Muscle of leg (tissue), 11 donors: ENCODE data around the gene NOP9. TPM values are rescaled to one million over a fixed set of nuclear protein-coding genes. Genes with fewer than 3 reads are reported as not detected.

Experiments
- DNase-seq: peaks from one replicate; pipeline ENCODE4 v3.0.0; 2013
- H3K27ac ChIP-seq: one replicate; pipeline ENCODE4 v1.5.1; 2013; ENCODE audit warnings: mild to moderate bottlenecking, low read length, control low read depth
- H3K27me3 ChIP-seq: one replicate; pipeline ENCODE4 v1.6.1; 2013; ENCODE audit warnings: low read length; ENCODE audit not compliant: control insufficient read depth, insufficient read depth
- H3K36me3 ChIP-seq: one replicate; pipeline ENCODE4 v1.6.1; 2013; ENCODE audit warnings: low read length; ENCODE audit not compliant: control insufficient read depth, insufficient read depth
- H3K4me1 ChIP-seq: one replicate; pipeline ENCODE4 v1.6.1; 2013; ENCODE audit warnings: low read length; ENCODE audit not compliant: control insufficient read depth, insufficient read depth
- H3K4me3 ChIP-seq: one replicate; pipeline ENCODE4 v1.5.1; 2013; ENCODE audit warnings: low read length, control low read depth
- H3K9me3 ChIP-seq: replicated peaks from 2 replicates; pipeline ENCODE4 v1.6.1; 2013; ENCODE audit warnings: low read depth, low read length; ENCODE audit not compliant: control insufficient read depth
- WGBS: methylation state at CpG from one replicate; pipeline ENCODE4 v1.1.5; 2013; ENCODE audit warnings: missing lambda C conversion rate; ENCODE audit not compliant: insufficient coverage; 5-methylcytosine and 5-hydroxymethylcytosine counted together
- polyA plus RNA-seq, 8 donors: library from polyadenylated mRNA; unstranded; fragments of 120-200 nt; gene quantifications; one replicate each; pipeline versions ENCODE4 v1.2.1 to v1.2.3, GENCODE V29; 2013; ENCODE audit warnings: inconsistent platforms in 1 of 8, low replicate concordance in 1 of 8; ENCODE audit not compliant: insufficient read length in 8 of 8, insufficient read depth in 1 of 8
- total RNA-seq: library from RNA; stranded (reverse); fragments of 120-200 nt; gene quantifications from one replicate; pipeline ENCODE4 v1.2.4, GENCODE V29; 2013

Gene NOP9
- total and polyA plus RNA-seq, 9 donors, result 15.7 to 23.9 (median 20.0) TPM

DNA sequence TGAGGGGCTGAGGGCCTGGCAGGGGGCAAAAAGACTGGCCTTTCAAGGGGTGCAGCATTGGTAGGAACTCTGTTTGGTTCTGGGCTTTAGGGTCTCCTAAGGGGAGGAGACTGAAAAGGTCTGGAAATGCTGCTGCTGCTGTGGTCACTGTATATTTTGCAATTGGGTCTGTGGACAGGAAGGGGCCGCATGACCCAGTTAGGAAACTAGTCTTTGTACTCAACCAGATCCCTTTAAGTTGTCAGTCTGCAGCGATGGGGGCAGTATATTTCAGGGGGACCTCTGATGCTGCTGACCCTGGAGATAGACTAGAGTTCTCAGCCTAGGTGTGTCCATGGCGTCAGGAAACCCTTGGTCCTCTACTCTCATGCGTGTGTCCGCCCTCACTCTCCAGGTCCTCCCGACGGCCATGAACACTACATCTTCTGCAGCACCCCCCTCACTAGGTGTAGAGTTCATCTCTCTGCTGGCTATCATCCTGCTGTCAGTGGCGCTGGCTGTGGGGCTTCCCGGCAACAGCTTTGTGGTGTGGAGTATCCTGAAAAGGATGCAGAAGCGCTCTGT is 15.7 kb downstream of the NOP9 start:
- no peak overlapping the region for H3K4me3 ChIP-seq
- peaks cover 34% of the 10 kb centered on the region for H3K4me1 ChIP-seq

DNA sequence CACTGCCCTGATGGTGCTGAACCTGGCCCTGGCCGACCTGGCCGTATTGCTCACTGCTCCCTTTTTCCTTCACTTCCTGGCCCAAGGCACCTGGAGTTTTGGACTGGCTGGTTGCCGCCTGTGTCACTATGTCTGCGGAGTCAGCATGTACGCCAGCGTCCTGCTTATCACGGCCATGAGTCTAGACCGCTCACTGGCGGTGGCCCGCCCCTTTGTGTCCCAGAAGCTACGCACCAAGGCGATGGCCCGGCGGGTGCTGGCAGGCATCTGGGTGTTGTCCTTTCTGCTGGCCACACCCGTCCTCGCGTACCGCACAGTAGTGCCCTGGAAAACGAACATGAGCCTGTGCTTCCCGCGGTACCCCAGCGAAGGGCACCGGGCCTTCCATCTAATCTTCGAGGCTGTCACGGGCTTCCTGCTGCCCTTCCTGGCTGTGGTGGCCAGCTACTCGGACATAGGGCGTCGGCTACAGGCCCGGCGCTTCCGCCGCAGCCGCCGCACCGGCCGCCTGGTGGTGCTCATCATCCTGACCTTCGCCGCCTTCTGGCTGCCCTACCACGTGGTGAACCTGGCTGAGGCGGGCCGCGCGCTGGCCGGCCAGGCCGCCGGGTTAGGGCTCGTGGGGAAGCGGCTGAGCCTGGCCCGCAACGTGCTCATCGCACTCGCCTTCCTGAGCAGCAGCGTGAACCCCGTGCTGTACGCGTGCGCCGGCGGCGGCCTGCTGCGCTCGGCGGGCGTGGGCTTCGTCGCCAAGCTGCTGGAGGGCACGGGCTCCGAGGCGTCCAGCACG is 16.4 kb downstream of the NOP9 start:
- peaks cover 31% of the 10 kb centered on the region for H3K4me1 ChIP-seq
- no peak overlapping the region for H3K27ac ChIP-seq
- no peak overlapping the region for H3K4me3 ChIP-seq
- DNase-seq, result peak; percentile 42
- H3K27me3 ChIP-seq, result peaks cover 43% of the 10 kb centered on the region
- H3K36me3 ChIP-seq, result no peaks in the 10 kb centered on the region
- no peaks in the 10 kb centered on the region for H3K9me3 ChIP-seq
- WGBS, result 30% methylated on average over 70 of the region's 70 CpGs

More for the DNA sequence above, 15.7 kb downstream of the NOP9 start:
- 62% methylated on average over 6 of the region's 10 CpGs for WGBS
- no peaks in the 10 kb centered on the region for H3K36me3 ChIP-seq
- H3K27me3 ChIP-seq, result peaks cover 43% of the 10 kb centered on the region
- no peaks in the 10 kb centered on the region for H3K9me3 ChIP-seq
- DNase-seq, result no peak
- no peak overlapping the region for H3K27ac ChIP-seq

DNA sequence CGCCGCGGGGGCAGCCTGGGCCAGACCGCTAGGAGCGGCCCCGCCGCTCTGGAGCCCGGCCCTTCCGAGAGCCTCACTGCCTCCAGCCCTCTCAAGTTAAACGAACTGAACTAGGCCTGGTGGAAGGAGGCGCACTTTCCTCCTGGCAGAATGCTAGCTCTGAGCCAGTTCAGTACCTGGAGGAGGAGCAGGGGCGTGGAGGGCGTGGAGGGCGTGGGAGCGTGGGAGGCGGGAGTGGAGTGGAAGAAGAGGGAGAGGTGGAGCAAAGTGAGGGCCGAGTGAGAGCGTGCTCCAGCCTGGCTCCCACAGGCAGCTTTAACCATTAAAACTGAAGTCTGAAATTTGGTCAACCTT is 16.9 kb downstream of the NOP9 start:
- Histone ChIP-seq H3K27me3 (peaks cover 43% of the 10 kb centered on the region), H3K27ac (no peak overlapping the region), H3K9me3 (no peaks in the 10 kb centered on the region), H3K4me1 (peaks cover 27% of the 10 kb centered on the region), H3K36me3 (no peaks in the 10 kb centered on the region), H3K4me3 (no peak overlapping the region)
- 49% methylated on average over 12 of the region's 18 CpGs for WGBS
- DNase-seq, result no peak

DNA sequence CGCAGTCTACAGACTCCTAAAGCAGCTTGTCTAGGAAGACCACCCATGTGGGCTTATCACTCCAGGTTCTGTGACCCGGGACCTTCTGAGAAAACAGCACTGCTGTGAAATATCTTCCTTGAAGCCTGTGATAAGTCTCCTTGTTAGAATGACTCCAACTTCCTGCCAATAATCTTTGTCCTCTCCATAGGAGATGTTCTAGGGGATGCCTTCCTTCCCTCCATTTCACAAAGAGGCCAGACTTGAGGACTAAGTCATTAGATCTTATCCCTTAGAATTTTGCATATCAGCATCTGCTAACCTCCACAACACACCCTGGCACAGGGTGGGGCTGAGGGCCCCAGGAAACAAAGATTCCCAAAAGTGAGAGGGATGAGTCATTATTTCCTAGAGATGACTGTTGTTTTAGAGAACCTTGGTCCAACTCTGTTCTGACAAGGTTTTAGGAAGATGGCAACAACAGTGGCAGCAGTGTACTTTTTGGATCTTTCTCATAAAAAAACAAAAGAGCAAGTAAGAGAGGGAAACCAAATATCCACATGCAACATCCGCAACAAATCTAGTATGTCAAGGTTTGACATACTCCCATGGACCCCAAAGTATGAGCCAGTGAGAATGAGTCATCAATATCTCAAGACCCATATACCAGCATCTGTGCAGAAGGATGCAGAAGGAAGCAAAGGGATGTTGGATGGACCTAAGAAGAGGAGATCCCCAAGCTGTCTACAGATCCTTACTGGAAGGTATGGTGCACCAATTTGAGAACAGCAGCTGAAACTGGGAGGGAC is 17.7 kb downstream of the NOP9 start:
- Histone ChIP-seq H3K9me3 (no peaks in the 10 kb centered on the region), H3K4me3 (no peak overlapping the region), H3K27me3 (peaks cover 43% of the 10 kb centered on the region), H3K4me1 (peaks cover 20% of the 10 kb centered on the region), H3K27ac (no peak overlapping the region), H3K36me3 (no peaks in the 10 kb centered on the region)
- no peak for DNase-seq
- 90% methylated on average over 1 of the region's 3 CpGs for WGBS

DNA sequence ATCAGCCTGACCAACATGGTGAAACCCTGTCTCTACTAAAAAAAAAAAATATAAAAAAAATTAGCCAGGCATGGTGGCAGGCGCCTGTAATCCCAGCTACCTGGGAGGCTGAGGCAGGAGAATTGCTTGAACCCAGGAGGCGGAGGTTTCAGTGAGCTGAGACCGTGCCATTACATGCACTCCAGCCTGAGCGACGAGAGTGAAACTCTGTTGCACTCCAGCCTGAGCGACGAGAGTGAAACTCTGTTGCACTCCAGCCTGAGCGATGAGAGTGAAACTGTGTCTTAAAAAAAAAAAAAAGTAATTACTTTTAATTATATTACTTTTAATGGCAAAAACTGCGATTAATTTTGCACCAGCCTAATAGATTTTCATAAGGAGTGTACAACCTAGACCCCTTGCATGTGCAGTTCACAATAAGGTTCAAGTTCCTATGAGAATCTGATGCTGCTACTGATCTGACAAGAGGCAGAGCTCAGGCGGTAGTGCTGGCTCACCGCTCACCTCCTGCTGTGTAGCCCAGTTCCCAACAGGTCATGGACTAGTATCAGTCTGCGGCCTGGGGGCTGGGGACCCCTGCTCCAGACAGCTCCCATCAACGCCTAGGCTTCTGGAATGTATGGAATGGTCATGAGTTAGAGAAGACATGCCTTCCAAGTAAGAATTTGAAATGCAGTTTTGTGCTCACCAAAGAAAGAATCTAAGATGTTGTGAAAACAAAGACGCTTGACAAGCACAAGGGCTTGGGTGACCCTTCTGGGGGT is 21.7 kb downstream of the NOP9 start:
- WGBS, result 73% methylated on average over 7 of the region's 14 CpGs

DNA sequence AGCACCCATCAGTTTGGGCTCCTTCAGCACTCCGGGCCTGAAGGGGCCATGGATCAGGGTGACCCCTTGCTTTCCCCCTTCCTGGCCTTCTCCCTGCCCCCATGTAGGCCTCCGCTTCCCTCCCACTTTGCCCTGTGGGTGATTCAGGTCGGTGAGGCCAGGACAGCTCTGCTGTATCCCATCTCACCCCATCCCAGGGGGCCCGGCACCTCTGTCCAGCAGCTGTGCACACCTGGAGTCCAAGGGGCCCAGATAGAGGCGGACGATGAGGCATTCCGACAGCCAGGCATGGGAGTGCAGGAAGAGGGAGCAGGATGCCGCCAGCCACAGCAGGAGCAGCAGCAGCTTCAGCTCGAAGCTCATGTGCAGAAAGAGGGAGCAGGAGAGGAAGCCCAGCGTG is 23.0 kb downstream of the NOP9 start:
- Histone ChIP-seq H3K9me3 (no peaks in the 10 kb centered on the region), H3K4me3 (no peak overlapping the region), H3K27ac (no peak overlapping the region), H3K36me3 (no peaks in the 10 kb centered on the region), H3K27me3 (peaks cover 18% of the 10 kb centered on the region), H3K4me1 (peaks cover 4% of the 10 kb centered on the region)
- 37% methylated on average over 6 of the region's 10 CpGs for WGBS
- no peak for DNase-seq

More for the DNA sequence above, 21.7 kb downstream of the NOP9 start:
- DNase-seq, result no peak
- Histone ChIP-seq H3K9me3 (no peaks in the 10 kb centered on the region), H3K36me3 (no peaks in the 10 kb centered on the region), H3K4me3 (no peak overlapping the region), H3K27ac (no peak overlapping the region), H3K4me1 (no peaks in the 10 kb centered on the region), H3K27me3 (peaks cover 27% of the 10 kb centered on the region)

DNA sequence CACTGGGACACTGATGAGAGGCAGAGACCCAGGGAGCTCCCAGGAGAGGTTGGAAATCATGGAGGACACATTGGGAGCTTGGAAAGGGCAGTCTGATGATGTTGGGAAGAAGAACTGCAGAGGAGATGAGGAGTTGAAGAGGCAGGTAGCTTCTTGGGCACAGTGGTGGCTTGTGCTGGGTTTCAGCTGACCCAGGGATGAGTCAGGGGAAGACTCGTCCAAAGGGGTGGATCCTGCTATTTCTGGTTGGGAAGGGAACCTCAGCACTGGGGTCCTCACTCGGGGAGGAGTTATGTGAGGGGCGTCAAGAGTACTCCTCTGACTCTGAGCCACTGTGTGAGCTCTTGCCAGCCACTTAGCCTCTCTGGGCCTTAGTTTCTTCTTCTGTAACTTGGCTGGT is 23.7 kb downstream of the NOP9 start:
- Histone ChIP-seq H3K27me3 (peaks cover 14% of the 10 kb centered on the region), H3K27ac (no peak overlapping the region), H3K4me1 (peaks cover 4% of the 10 kb centered on the region), H3K9me3 (no peaks in the 10 kb centered on the region), H3K36me3 (no peaks in the 10 kb centered on the region), H3K4me3 (no peak overlapping the region)
- WGBS, result 34% methylated on average over 3 of the region's 3 CpGs
- DNase-seq, result no peak

DNA sequence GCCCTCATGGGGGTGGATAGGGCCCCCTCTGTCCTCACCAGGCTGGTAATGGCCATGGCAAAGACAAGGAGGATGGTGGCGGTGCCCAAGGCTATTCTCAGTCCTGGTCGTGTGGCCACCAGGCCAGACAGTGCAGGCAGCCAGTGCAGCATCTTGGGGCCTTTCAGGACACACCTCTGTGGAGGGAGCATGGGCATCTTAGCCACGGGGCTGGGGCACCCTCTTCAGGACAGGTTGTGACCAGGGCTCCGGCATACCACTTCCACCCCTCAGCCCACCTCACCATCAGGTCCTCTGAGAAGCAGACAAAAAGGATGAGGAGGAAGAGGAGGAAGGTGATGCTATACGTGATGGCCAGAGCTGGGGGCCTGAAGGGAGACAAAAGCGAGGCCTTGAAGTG is 24.4 kb downstream of the NOP9 start:
- no peak for DNase-seq
- no peak overlapping the region for H3K4me3 ChIP-seq
- H3K4me1 ChIP-seq, result peaks cover 4% of the 10 kb centered on the region
- peaks cover 7% of the 10 kb centered on the region for H3K27me3 ChIP-seq
- no peak overlapping the region for H3K27ac ChIP-seq
- H3K9me3 ChIP-seq, result no peaks in the 10 kb centered on the region
- H3K36me3 ChIP-seq, result no peaks in the 10 kb centered on the region
- 67% methylated on average over 4 of the region's 6 CpGs for WGBS

DNA sequence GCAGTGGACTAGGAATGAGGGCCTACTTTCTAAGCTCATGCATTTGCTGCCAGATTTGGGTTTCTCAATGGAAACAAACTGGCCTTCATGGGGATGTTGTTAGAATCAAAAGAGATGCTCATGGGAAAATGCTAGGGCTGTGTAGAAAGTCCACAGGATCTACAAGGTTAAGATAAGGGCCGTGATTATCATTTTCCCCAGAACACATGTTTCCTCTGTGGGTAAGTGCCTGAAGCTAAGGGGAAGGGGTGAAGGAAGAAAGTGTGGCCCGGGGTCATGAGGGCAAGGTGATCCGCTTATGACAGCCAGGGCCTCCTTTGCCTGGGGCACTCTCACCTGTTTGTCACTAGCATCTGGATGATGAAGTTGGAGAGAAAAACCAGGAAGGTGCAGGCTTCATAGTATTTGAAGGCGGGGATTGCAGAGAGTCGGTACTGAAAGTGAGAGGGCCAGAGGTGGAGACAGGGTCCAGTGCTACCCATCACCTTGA is 25.4 kb downstream of the NOP9 start:
- no peaks in the 10 kb centered on the region for H3K27me3 ChIP-seq
- 63% methylated on average over 4 of the region's 5 CpGs for WGBS
- H3K9me3 ChIP-seq, result no peaks in the 10 kb centered on the region
- no peaks in the 10 kb centered on the region for H3K36me3 ChIP-seq
- H3K4me3 ChIP-seq, result no peak overlapping the region
- no peak overlapping the region for H3K27ac ChIP-seq
- peaks cover 4% of the 10 kb centered on the region for H3K4me1 ChIP-seq
- no peak for DNase-seq
